A673 (cell line): ENCODE measurements around the gene FBLN1.
"Not testable (repeated sequence)": the region's sequence is repeated elsewhere in the genome, so short reads cannot be mapped to it uniquely, and the experiment has no call there.

Experiments used
- CTCF ChIP-seq: fragments of 300-800, 200-600 bp; sonication (generic); conservative IDR thresholded peaks from 2 replicates; pipeline ENCODE4 v1.5.1; 2017; ENCODE audit warnings: low read depth, mild to moderate bottlenecking, antibody characterized with exemption, low read length, moderate library complexity, mixed read lengths
- EZH2 ChIP-seq: fragments of 200-600 bp; sonication (generic); IDR thresholded peaks from 2 replicates; pipeline ENCODE4 v1.6.1; 2017; ENCODE audit warnings: borderline replicate concordance, low read depth, mild to moderate bottlenecking, mixed read lengths, antibody characterized with exemption, low read length; ENCODE audit not compliant: poor library complexity, severe bottlenecking

- not testable (repeated sequence) for TF ChIP-seq EZH2, CTCF
Measured at GRCh38 chr22:45608045-45608444, 105.4 kb downstream of the FBLN1 start.
